Nephron (organoid): ENCODE data around the gene OR1D5.
A peak's percentile ranks its signal among the peaks of the same experiment; 100 is the strongest.
"Not testable (repeated sequence)": the region's sequence is repeated elsewhere in the genome, so short reads cannot be mapped to it uniquely, and the experiment has no call there.

ENCODE experiments used
- H3K27ac Mint-ChIP-seq, 3 experiments: 2 replicates each; pipeline ENCODE4 v1.8.0; 2020; ENCODE audit warnings: mixed read lengths in 3 of 3, mild to moderate bottlenecking in 2 of 3, moderate library complexity in 1 of 3
- H3K27me3 Mint-ChIP-seq: 2 replicates; pipeline ENCODE4 v1.8.0; 2021; ENCODE audit warnings: low read depth, mild to moderate bottlenecking, moderate library complexity, mixed read lengths
- H3K36me3 Mint-ChIP-seq: 2 replicates; pipeline ENCODE4 v1.8.0; 2020; ENCODE audit warnings: low read depth, mixed read lengths
- H3K4me1 Mint-ChIP-seq: 2 replicates; pipeline ENCODE4 v1.8.0; 2020; ENCODE audit warnings: mixed read lengths
- H3K4me3 Mint-ChIP-seq, 3 experiments: 2 replicates each; pipeline ENCODE4 v1.8.0; 2020; ENCODE audit warnings: mild to moderate bottlenecking in 3 of 3, mixed read lengths in 3 of 3, moderate library complexity in 2 of 3
- H3K9me3 Mint-ChIP-seq: 2 replicates; pipeline ENCODE4 v1.8.0; 2020; ENCODE audit warnings: mixed read lengths
- TF ChIP-seq, protein P1 (sequence below), 3 experiments: fragments of 200-600 bp; sonication (generic); IDR thresholded peaks; one replicate each; pipeline ENCODE4 v1.5.0; 2021; ENCODE audit warnings: antibody characterized with exemption in 3 of 3; ENCODE audit not compliant: unreplicated experiment in 3 of 3

Gene OR1D5, protein sequence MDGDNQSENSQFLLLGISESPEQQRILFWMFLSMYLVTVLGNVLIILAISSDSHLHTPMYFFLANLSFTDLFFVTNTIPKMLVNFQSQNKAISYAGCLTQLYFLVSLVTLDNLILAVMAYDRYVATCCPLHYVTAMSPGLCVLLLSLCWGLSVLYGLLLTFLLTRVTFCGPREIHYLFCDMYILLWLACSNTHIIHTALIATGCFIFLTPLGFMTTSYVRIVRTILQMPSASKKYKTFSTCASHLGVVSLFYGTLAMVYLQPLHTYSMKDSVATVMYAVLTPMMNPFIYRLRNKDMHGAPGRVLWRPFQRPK

DNA sequence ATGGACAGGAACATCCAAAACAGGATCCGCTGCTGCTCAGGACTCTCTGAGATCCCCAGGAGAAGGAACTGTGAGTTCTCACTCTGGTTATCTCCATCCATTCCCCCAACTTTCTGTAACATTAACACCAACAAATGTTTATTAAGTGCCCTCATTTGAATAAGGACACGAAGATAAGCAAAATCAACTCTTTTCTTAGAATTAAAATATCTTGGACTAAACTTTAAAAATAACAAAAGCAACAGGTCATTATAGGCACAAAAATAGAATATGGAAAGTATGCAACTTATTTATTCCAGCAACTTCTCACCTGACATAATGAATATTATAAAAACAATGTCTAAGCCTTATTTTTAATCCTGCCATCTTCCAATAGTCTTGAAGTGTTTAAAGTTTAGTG, at the start of gene OR1D5:
Gene OR1D5, minus strand, starts transcription at position 101 of the 400 bp plus-strand sequence. Its CDS starts 0 bp downstream, at position 101.
- H3K27me3 Mint-ChIP-seq, H3K9me3 Mint-ChIP-seq, H3K4me1 Mint-ChIP-seq, H3K36me3 Mint-ChIP-seq, H3K27ac Mint-ChIP-seq, H3K4me3 Mint-ChIP-seq: not testable (repeated sequence)

DNA sequence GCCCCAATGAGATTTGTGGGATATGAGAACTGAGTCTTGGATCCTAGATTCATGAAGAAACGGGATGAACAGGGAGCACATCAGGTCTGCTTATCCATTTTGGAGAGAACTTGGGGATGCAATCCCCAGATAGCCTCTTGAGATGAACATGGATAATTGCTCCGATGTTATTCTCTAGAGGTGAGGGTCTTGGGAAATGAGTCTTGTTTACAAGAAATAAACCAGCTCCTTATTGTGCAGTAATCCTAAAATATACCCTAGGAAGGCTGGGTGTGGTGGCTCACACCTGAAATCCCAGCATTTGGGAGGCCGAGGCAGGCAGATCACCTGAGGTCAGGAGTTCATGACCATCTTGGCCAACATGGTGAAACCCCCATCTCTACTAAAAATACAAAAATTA, 40.9 kb upstream of the OR1D5 start, which contains the start of gene OR1D2:
Gene OR1D2, minus strand, starts transcription at position 101 of the 400 bp plus-strand sequence. CDS start 11,426 bp downstream, outside the sequence.
- Mint-ChIP-seq H3K4me1 (no peaks in the 10 kb centered on the region), H3K27ac (no peak within 1 kb of the TSS), H3K9me3 (peaks cover 9% of the 10 kb centered on the region), H3K27me3 (no peaks in the 10 kb centered on the region), H3K4me3 (no peak within 1 kb of the TSS), H3K36me3 (no peaks in the 10 kb centered on the region)
- TF ChIP-seq, protein P1, sequence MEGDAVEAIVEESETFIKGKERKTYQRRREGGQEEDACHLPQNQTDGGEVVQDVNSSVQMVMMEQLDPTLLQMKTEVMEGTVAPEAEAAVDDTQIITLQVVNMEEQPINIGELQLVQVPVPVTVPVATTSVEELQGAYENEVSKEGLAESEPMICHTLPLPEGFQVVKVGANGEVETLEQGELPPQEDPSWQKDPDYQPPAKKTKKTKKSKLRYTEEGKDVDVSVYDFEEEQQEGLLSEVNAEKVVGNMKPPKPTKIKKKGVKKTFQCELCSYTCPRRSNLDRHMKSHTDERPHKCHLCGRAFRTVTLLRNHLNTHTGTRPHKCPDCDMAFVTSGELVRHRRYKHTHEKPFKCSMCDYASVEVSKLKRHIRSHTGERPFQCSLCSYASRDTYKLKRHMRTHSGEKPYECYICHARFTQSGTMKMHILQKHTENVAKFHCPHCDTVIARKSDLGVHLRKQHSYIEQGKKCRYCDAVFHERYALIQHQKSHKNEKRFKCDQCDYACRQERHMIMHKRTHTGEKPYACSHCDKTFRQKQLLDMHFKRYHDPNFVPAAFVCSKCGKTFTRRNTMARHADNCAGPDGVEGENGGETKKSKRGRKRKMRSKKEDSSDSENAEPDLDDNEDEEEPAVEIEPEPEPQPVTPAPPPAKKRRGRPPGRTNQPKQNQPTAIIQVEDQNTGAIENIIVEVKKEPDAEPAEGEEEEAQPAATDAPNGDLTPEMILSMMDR (IDR thresholded peaks at IDR 0.05; ENCODE audit: unreplicated experiment in 3 of 3), result no peak

DNA sequence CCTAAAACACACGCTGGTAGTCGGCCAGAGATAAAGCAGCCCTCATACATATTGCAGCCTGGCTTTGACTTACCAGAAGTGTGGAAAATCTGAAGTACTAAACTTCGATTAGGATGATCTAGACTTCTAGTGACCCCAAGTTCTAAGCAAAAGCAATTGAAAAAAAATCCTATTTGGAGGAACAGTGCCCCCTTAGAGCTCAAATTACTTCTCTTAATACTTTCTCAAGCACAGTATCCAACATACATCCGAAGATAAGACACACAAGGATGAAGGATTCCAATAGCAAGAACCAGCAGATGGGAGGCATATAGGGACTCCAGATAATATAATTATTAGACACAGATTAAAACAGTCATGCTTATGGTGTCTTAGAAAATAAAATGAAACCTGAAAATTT, 10.4 kb upstream of the OR1D5 start:
- H3K9me3 Mint-ChIP-seq, H3K27ac Mint-ChIP-seq, H3K36me3 Mint-ChIP-seq: not testable (repeated sequence)

GRCh38 chr17:3065192-3065591, 1.8 kb upstream of the OR1D5 start:
- H3K9me3 Mint-ChIP-seq, H3K27ac Mint-ChIP-seq, H3K4me3 Mint-ChIP-seq, H3K27me3 Mint-ChIP-seq, H3K4me1 Mint-ChIP-seq, H3K36me3 Mint-ChIP-seq: not testable (repeated sequence)

More for the DNA sequence above, 10.4 kb upstream of the OR1D5 start:
- not testable (repeated sequence) for H3K4me3 Mint-ChIP-seq, H3K4me1 Mint-ChIP-seq
- peaks cover 28% of the 10 kb centered on the region for H3K27me3 Mint-ChIP-seq

DNA sequence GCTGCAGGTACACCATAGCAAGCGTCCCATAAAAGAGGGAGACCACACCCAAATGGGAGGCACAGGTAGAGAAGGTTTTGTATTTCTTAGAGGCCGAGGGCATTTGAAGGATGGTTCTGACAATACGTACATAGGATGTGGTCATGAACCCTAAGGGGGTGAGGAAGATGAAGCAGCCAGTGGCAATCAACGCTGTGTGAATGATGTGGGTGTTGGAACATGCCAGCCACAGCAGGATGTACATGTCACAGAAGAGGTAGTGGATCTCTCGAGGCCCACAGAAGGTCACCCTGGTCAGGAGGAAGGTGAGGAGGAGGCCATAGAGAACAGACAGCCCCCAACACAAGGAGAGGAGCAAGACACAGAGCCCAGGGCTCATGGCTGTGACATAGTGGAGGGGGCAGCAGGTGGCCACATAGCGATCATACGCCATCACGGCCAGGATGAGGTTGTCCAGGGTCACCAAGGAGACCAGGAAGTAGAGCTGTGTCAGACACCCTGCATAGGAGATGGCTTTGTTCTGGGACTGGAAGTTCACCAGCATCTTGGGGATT, 506 bp downstream of the OR1D5 start:
- not testable (repeated sequence) for H3K36me3 Mint-ChIP-seq, H3K4me1 Mint-ChIP-seq, H3K4me3 Mint-ChIP-seq, H3K9me3 Mint-ChIP-seq, H3K27ac Mint-ChIP-seq, H3K27me3 Mint-ChIP-seq

- H3K27me3 Mint-ChIP-seq, H3K9me3 Mint-ChIP-seq, H3K4me3 Mint-ChIP-seq, H3K27ac Mint-ChIP-seq, H3K4me1 Mint-ChIP-seq, H3K36me3 Mint-ChIP-seq: not testable (repeated sequence)
These were observed 8.5 kb downstream of the OR1D5 start for GRCh38 chr17:3054868-3055267.

DNA sequence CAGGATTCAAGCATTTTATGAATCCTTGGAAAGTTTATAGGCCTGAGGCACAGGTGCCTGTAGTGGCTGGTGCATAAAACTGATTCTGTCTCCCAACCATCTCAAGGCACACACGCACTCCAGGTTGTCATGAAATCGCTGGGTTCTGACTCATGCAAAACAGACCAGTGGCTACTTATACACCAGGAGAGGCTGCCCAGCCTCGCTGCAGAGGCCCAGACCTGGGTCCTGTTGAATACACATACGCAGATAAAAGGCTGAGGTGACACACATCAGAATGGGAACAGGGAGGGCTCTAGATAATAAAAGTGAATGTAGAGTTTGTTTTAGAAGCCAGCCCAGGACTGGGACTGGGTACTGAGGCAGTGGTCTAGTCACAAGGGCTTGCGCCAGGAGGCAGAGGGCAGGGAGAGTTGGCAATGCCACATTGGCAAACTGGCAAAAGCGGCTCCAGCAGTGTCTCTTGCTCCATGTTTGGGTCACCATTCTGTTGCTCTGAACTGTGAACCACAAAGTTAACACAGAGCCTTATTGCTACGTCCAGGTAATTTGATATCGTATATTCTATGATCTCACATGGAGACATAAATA, 13.6 kb downstream of the OR1D5 start:
- Mint-ChIP-seq H3K4me3 (peak overlapping the region; percentile 97), H3K36me3 (no peaks in the 10 kb centered on the region), H3K9me3 (peaks cover 7% of the 10 kb centered on the region), H3K4me1 (no peaks in the 10 kb centered on the region), H3K27me3 (peaks cover 3% of the 10 kb centered on the region), H3K27ac (no peak overlapping the region)
- TF ChIP-seq, protein P1 (IDR thresholded peaks at IDR 0.05; ENCODE audit: unreplicated experiment in 3 of 3), result no peak

GRCh38 chr17:3048727-3049471, 14.5 kb downstream of the OR1D5 start:
- Mint-ChIP-seq H3K36me3 (no peaks in the 10 kb centered on the region), H3K4me3 (peak overlapping the region; percentile 97), H3K4me1 (no peaks in the 10 kb centered on the region), H3K9me3 (peaks cover 12% of the 10 kb centered on the region), H3K27ac (peak overlapping the region; percentile 73 to 92 (median 86)), H3K27me3 (peaks cover 3% of the 10 kb centered on the region)
- TF ChIP-seq, protein P1 (IDR thresholded peaks at IDR 0.05; ENCODE audit: unreplicated experiment in 3 of 3), result peak; percentile 61 to 83 (median 72)
